GM12878 (cell line): Measurements from ENCODE around the gene WNK1. TPM values are rescaled to one million over a fixed set of nuclear protein-coding genes. Genes with fewer than 3 reads are reported as not detected.
A peak's percentile ranks its signal among the peaks of the same experiment; 100 is the strongest.

Source experiments
- ASH2L ChIP-seq: fragments of 300-600, 200-600 bp; sonication (generic); IDR thresholded peaks from 2 replicates; pipeline ENCODE4 v1.6.1; 2017; ENCODE audit warnings: low read depth, mild to moderate bottlenecking, borderline replicate concordance
- CREM ChIP-seq: IDR thresholded peaks from 2 replicates; pipeline ENCODE4 v1.6.1; 2014; ENCODE audit warnings: antibody characterized with exemption, low read depth
- CUX1 ChIP-seq: IDR thresholded peaks from 2 replicates; pipeline ENCODE4 v1.6.1; 2012; ENCODE audit warnings: improper control_type of control experiment, low read depth, low read length; ENCODE audit not compliant: insufficient replicate concordance
- EP300 ChIP-seq, 2 experiments: fragments of 150-350 bp in 1 of 2; IDR thresholded peaks; 2 replicates each; pipeline ENCODE4 v1.6.1; 2011 to 2012; ENCODE audit warnings: low read depth in 2 of 2, low read length in 2 of 2, borderline replicate concordance in 1 of 2, improper control_type of control experiment in 1 of 2, inconsistent platforms in 1 of 2; ENCODE audit not compliant: control insufficient read depth in 1 of 2
- ETV6 ChIP-seq, 2 experiments: fragments of 450-650 bp in 1 of 2; IDR thresholded peaks in 1 of 2; conservative IDR thresholded peaks in 1 of 2; 2 replicates each; pipeline ENCODE4 v1.6.1; 2014; ENCODE audit warnings: antibody characterized with exemption in 1 of 2, borderline replicate concordance in 1 of 2, low read depth in 1 of 2, mild to moderate bottlenecking in 1 of 2, moderate library complexity in 1 of 2
- GATAD2B ChIP-seq: fragments of 450-650 bp; conservative IDR thresholded peaks from 2 replicates; pipeline ENCODE4 v1.6.1; 2017; ENCODE audit warnings: low read depth, mild to moderate bottlenecking, moderate library complexity
- HDAC2 ChIP-seq: fragments of 200-600 bp; sonication (generic); IDR thresholded peaks from 2 replicates; pipeline ENCODE4 v1.6.1; 2017
- HDAC6 ChIP-seq: fragments of 200-600 bp; sonication (generic); IDR thresholded peaks from one replicate; pipeline ENCODE4 v1.8.0; 2017; ENCODE audit warnings: antibody characterized with exemption; ENCODE audit not compliant: unreplicated experiment
- IRF4 ChIP-seq: IDR thresholded peaks from 2 replicates; pipeline ENCODE4 v1.6.1; 2011; ENCODE audit warnings: low read depth, low read length
- JUNB ChIP-seq: IDR thresholded peaks from 2 replicates; pipeline ENCODE4 v1.6.1; 2016; ENCODE audit warnings: antibody characterized with exemption, mild to moderate bottlenecking
- MXI1 ChIP-seq: fragments of 150-350 bp; IDR thresholded peaks from 2 replicates; pipeline ENCODE4 v1.6.1; 2011; ENCODE audit warnings: low read depth, mild to moderate bottlenecking, inconsistent platforms, low read length, improper control_type of control experiment
- NFYB ChIP-seq: IDR thresholded peaks from 2 replicates; pipeline ENCODE4 v1.6.1; 2011; ENCODE audit warnings: low read depth, mild to moderate bottlenecking, low read length, improper control_type of control experiment, moderate library complexity; ENCODE audit not compliant: insufficient read depth
- SPI1 ChIP-seq: IDR thresholded peaks from 2 replicates; pipeline ENCODE4 v1.6.1; 2011; ENCODE audit warnings: low read depth, mild to moderate bottlenecking, low read length, moderate library complexity, borderline replicate concordance; ENCODE audit not compliant: insufficient read depth
- SRF ChIP-seq, 2 experiments: IDR thresholded peaks; 2 replicates each; pipeline ENCODE4 v1.6.1; 2011; ENCODE audit warnings: low read depth in 2 of 2, low read length in 2 of 2, mild to moderate bottlenecking in 1 of 2, moderate library complexity in 1 of 2
- SUPT20H ChIP-seq: IDR thresholded peaks from 2 replicates; pipeline ENCODE4 v1.6.1; 2011; ENCODE audit warnings: low read depth, mild to moderate bottlenecking, low read length, moderate library complexity, borderline replicate concordance; ENCODE audit not compliant: control insufficient read depth
- TCF12 ChIP-seq: IDR thresholded peaks from 2 replicates; pipeline ENCODE4 v1.6.1; 2011; ENCODE audit warnings: low read depth, mild to moderate bottlenecking, low read length
- USF1 ChIP-seq: IDR thresholded peaks from 2 replicates; pipeline ENCODE4 v1.6.1; 2011; ENCODE audit warnings: borderline replicate concordance, low read depth, mild to moderate bottlenecking, moderate library complexity, mixed read lengths, low read length; ENCODE audit not compliant: insufficient read depth; ENCODE audit errors: extremely low read length
- ZNF207 ChIP-seq: fragments of 450-650 bp; IDR thresholded peaks from 2 replicates; pipeline ENCODE4 v1.6.1; 2014; ENCODE audit warnings: antibody characterized with exemption, mild to moderate bottlenecking, borderline replicate concordance
- ZNF24 ChIP-seq: fragments of 450-650 bp; IDR thresholded peaks from 2 replicates; pipeline ENCODE4 v1.6.1; 2017; ENCODE audit warnings: antibody characterized with exemption, mild to moderate bottlenecking
- ZNF384 ChIP-seq: IDR thresholded peaks from 2 replicates; pipeline ENCODE4 v1.6.1; 2012; ENCODE audit warnings: low read depth, mild to moderate bottlenecking, low read length, improper control_type of control experiment, borderline replicate concordance
- polyA plus RNA-seq, 11 experiments: library from polyadenylated mRNA; depleted of rRNA in 4 of 11; unstranded in 6 of 11; stranded (reverse) in 5 of 11; fragments of >200 nt; fragmentation: Nextera tagmentation in 4 of 11; fragmentation: Illumina TruSeq in 1 of 11; extraction: Ambion mirVana in 4 of 11; extraction: Trizol in 1 of 11; gene quantifications; 1 replicate in 1 of 11; 2 replicates in 10 of 11; pipeline versions ENCODE4 v1.2.1 to v1.2.3, GENCODE V29; 2011 to 2016; ENCODE audit warnings: inconsistent platforms in 2 of 11, missing spikeins in 2 of 11, low read depth in 1 of 11
- total RNA-seq, 4 experiments: library from RNA; depleted of rRNA in 3 of 4; stranded (reverse); fragments of >200 nt in 3 of 4; fragmentation: Illumina TruSeq in 1 of 4; extraction: Trizol in 1 of 4; gene quantifications; 2 replicates each; pipeline versions ENCODE4 v1.2.1 to v1.2.3, GENCODE V29; 2013 to 2021

Gene WNK1
- total and polyA plus RNA-seq, 10 of the 15 experiments (the other 5 are each of a cell fraction or from before 2014, with no cell fraction given): 9.6 to 151 (median 86.6) TPM

- peak; percentile 27; the same call in 1 of the 2 replicates for TF ChIP-seq ZNF24
- TF ChIP-seq CREM: peak; percentile 93
- TF ChIP-seq JUNB: peak; percentile 99
- TF ChIP-seq HDAC2: no peak
- TF ChIP-seq ETV6 (conservative IDR thresholded peaks at IDR 0.05 in 1 of 2, IDR thresholded peaks at IDR 0.05 in 1 of 2; ENCODE audit: borderline replicate concordance in 1 of 2, low read depth in 1 of 2): peak in 1 of 2 experiments; percentile 79; a peak in 2 of 4 replicates
- no peak for TF ChIP-seq ZNF384
- peak; percentile 13 for TF ChIP-seq USF1
- TF ChIP-seq CUX1: no peak
- TF ChIP-seq NFYB: no peak
- TF ChIP-seq SRF (IDR thresholded peaks at IDR 0.05; ENCODE audit: low read depth in 2 of 2, low read length in 2 of 2): peak in 1 of 2 experiments; percentile 71; a peak in 1 of 4 replicates
- no peak for TF ChIP-seq HDAC6
- TF ChIP-seq IRF4: peak; percentile 98
- TF ChIP-seq EP300 (IDR thresholded peaks at IDR 0.05; ENCODE audit: borderline replicate concordance in 1 of 2, control insufficient read depth in 1 of 2, low read depth in 2 of 2, low read length in 2 of 2): peak; percentile 61 to 70; a peak in 2 of 4 replicates
- TF ChIP-seq SUPT20H: no peak
- no peak for TF ChIP-seq ASH2L
- TF ChIP-seq ZNF207: no peak
- 0 out of 2 replicates have a peak, but pooled peaks have one; percentile 16 for TF ChIP-seq TCF12
- TF ChIP-seq SPI1: no peak
- no peak for TF ChIP-seq MXI1
- no peak for TF ChIP-seq GATAD2B
Observed at GRCh38 chr12:810671-811415, 58.5 kb downstream of the WNK1 start (continued).
